Spleen (tissue), 7 donors: Measurements from ENCODE around the gene WDR59.

Experiments
- CTCF ChIP-seq, 11 experiments: fragments of 200-600 bp in 7 of 11; fragments of 450-650 bp in 4 of 11; sonication (generic) in 4 of 11; IDR thresholded peaks in 8 of 11; conservative IDR thresholded peaks in 3 of 11; 1 replicate in 7 of 11; 2 replicates in 4 of 11; pipeline versions ENCODE4 v1.4.0 to v1.8.0; 2016 to 2021; ENCODE audit warnings: antibody characterized with exemption in 11 of 11, inconsistent platforms in 4 of 11, mild to moderate bottlenecking in 1 of 11
- POLR2A ChIP-seq, 3 donors: fragments of 450-650 bp; IDR thresholded peaks; one replicate each; pipeline ENCODE4 v1.5.1; 2017; ENCODE audit warnings: antibody characterized with exemption in 3 of 3, mild to moderate bottlenecking in 1 of 3
- POLR2AphosphoS5 ChIP-seq, 3 donors: sonication (generic); formaldehyde crosslinking; IDR thresholded peaks; one replicate each; pipeline ENCODE4 v1.5.1; 2017; ENCODE audit warnings: antibody characterized with exemption in 3 of 3
- donor health status: DM: no; HTN: no; CAD: no; lungs with moderate emphysema.
- donor health status: DM: no; HTN: no; CAD: no.
- donor health status: DM: no; HTN: no; CAD: no.

- TF ChIP-seq POLR2AphosphoS5 (IDR thresholded peaks at IDR 0.05) (no peak), CTCF (IDR thresholded peaks at IDR 0.05 in 8 of 11, conservative IDR thresholded peaks at IDR 0.05 in 3 of 11) (no peak), POLR2A (IDR thresholded peaks at IDR 0.05) (no peak)
These were observed 86.3 kb downstream of the WDR59 start for GRCh38 chr16:74898659-74899058.
